T-helper 2 cell treated with Interferon-gamma antibody and Interleukin-4, amounts not matched to agents 5 μg/mL and 100 μg/mL, for 36 hours (primary cell): ENCODE results near the gene SLC22A15.
"Not testable (repeated sequence)": the region's sequence is repeated elsewhere in the genome, so short reads cannot be mapped to it uniquely, and the experiment has no call there.

Experiments used
- DNase-seq: peaks from one replicate; pipeline ENCODE4 v3.0.0; 2021; ENCODE audit warnings: low spot score
- H3K27ac Mint-ChIP-seq: one replicate; pipeline ENCODE4 v1.8.0; 2021; ENCODE audit warnings: mild to moderate bottlenecking, mixed read lengths
- H3K27me3 Mint-ChIP-seq: one replicate; pipeline ENCODE4 v1.8.0; 2021; ENCODE audit warnings: low read depth, mixed read lengths
- H3K36me3 Mint-ChIP-seq: one replicate; pipeline ENCODE4 v1.8.0; 2021; ENCODE audit warnings: low read depth, mixed read lengths
- H3K4me1 Mint-ChIP-seq: one replicate; pipeline ENCODE4 v1.8.0; 2021; ENCODE audit warnings: low read depth, mixed read lengths
- H3K4me3 Mint-ChIP-seq: one replicate; pipeline ENCODE4 v1.8.0; 2022; ENCODE audit warnings: mild to moderate bottlenecking, moderate library complexity, mixed read lengths
- H3K9me3 Mint-ChIP-seq: one replicate; pipeline ENCODE4 v1.8.0; 2021; ENCODE audit warnings: mixed read lengths

Gene SLC22A15

GRCh38 chr1:116031302-116031835 lies 55.1 kb downstream of the SLC22A15 start:
- H3K36me3 Mint-ChIP-seq, result no peaks in the 10 kb centered on the region
- no peak overlapping the region for H3K4me3 Mint-ChIP-seq
- H3K9me3 Mint-ChIP-seq, result no peaks in the 10 kb centered on the region
- no peak overlapping the region for H3K27ac Mint-ChIP-seq
- H3K27me3 Mint-ChIP-seq, result peaks cover 2% of the 10 kb centered on the region
- no peak for DNase-seq
- H3K4me1 Mint-ChIP-seq, result no peaks in the 10 kb centered on the region

- Mint-ChIP-seq H3K36me3 (no peaks in the 10 kb centered on the region), H3K27ac (no peak overlapping the region), H3K9me3 (no peaks in the 10 kb centered on the region), H3K4me3 (no peak overlapping the region), H3K27me3 (peaks cover 2% of the 10 kb centered on the region), H3K4me1 (no peaks in the 10 kb centered on the region)
- no peak for DNase-seq
Measured at GRCh38 chr1:116033322-116033721, 57.0 kb downstream of the SLC22A15 start.

- H3K4me3 Mint-ChIP-seq, result no peak overlapping the region
- no peaks in the 10 kb centered on the region for H3K36me3 Mint-ChIP-seq
Measured at GRCh38 chr1:116036255-116036654, 59.9 kb downstream of the SLC22A15 start.

GRCh38 chr1:116038679-116039078 lies 62.4 kb downstream of the SLC22A15 start:
- DNase-seq, result no peak
- H3K36me3 Mint-ChIP-seq, result no peaks in the 10 kb centered on the region
- peaks cover 2% of the 10 kb centered on the region for H3K27me3 Mint-ChIP-seq
- no peaks in the 10 kb centered on the region for H3K9me3 Mint-ChIP-seq
- no peaks in the 10 kb centered on the region for H3K4me1 Mint-ChIP-seq
- H3K27ac Mint-ChIP-seq, result no peak overlapping the region
- H3K4me3 Mint-ChIP-seq, result no peak overlapping the region

More at GRCh38 chr1:116036255-116036654, 59.9 kb downstream of the SLC22A15 start:
- H3K4me1 Mint-ChIP-seq, result no peaks in the 10 kb centered on the region
- H3K27ac Mint-ChIP-seq, result no peak overlapping the region
- DNase-seq, result no peak
- H3K27me3 Mint-ChIP-seq, result peaks cover 2% of the 10 kb centered on the region
- H3K9me3 Mint-ChIP-seq, result no peaks in the 10 kb centered on the region

GRCh38 chr1:116044071-116044470 lies 67.8 kb downstream of the SLC22A15 start:
- H3K27me3 Mint-ChIP-seq, result peaks cover 10% of the 10 kb centered on the region
- H3K4me1 Mint-ChIP-seq, result no peaks in the 10 kb centered on the region
- H3K9me3 Mint-ChIP-seq, result no peaks in the 10 kb centered on the region
- H3K27ac Mint-ChIP-seq, result no peak overlapping the region
- DNase-seq, result no peak
- no peak overlapping the region for H3K4me3 Mint-ChIP-seq
- no peaks in the 10 kb centered on the region for H3K36me3 Mint-ChIP-seq

GRCh38 chr1:116046933-116047332 lies 70.6 kb downstream of the SLC22A15 start:
- not testable (repeated sequence) for H3K27ac Mint-ChIP-seq, DNase-seq, H3K4me3 Mint-ChIP-seq, H3K36me3 Mint-ChIP-seq, H3K9me3 Mint-ChIP-seq, H3K27me3 Mint-ChIP-seq, H3K4me1 Mint-ChIP-seq

- not testable (repeated sequence) for H3K36me3 Mint-ChIP-seq, H3K9me3 Mint-ChIP-seq, DNase-seq, H3K27ac Mint-ChIP-seq, H3K4me1 Mint-ChIP-seq, H3K4me3 Mint-ChIP-seq, H3K27me3 Mint-ChIP-seq
Measured at GRCh38 chr1:116051896-116052295, 75.6 kb downstream of the SLC22A15 start.

- DNase-seq, result no peak
Measured at GRCh38 chr1:116062201-116062600, 85.9 kb downstream of the SLC22A15 start.

GRCh38 chr1:116064616-116065015 lies 88.3 kb downstream of the SLC22A15 start:
- Mint-ChIP-seq H3K4me3 (no peak overlapping the region), H3K27me3 (peaks cover 9% of the 10 kb centered on the region), H3K36me3 (no peaks in the 10 kb centered on the region), H3K9me3 (no peaks in the 10 kb centered on the region), H3K4me1 (no peaks in the 10 kb centered on the region), H3K27ac (no peak overlapping the region)
- DNase-seq, result no peak

More at GRCh38 chr1:116062201-116062600, 85.9 kb downstream of the SLC22A15 start:
- H3K27ac Mint-ChIP-seq, result no peak overlapping the region
- no peak overlapping the region for H3K4me3 Mint-ChIP-seq
- peaks cover 4% of the 10 kb centered on the region for H3K9me3 Mint-ChIP-seq
- H3K27me3 Mint-ChIP-seq, result peaks cover 6% of the 10 kb centered on the region
- no peaks in the 10 kb centered on the region for H3K36me3 Mint-ChIP-seq
- H3K4me1 Mint-ChIP-seq, result no peaks in the 10 kb centered on the region

GRCh38 chr1:116066868-116067565 lies 90.7 kb downstream of the SLC22A15 start:
- H3K4me1 Mint-ChIP-seq, result no peaks in the 10 kb centered on the region
- peaks cover 11% of the 10 kb centered on the region for H3K27me3 Mint-ChIP-seq
- H3K27ac Mint-ChIP-seq, result no peak overlapping the region
- no peak for DNase-seq
- H3K36me3 Mint-ChIP-seq, result no peaks in the 10 kb centered on the region
- H3K9me3 Mint-ChIP-seq, result no peaks in the 10 kb centered on the region
- H3K4me3 Mint-ChIP-seq, result no peak overlapping the region

- Mint-ChIP-seq H3K4me1 (no peaks in the 10 kb centered on the region), H3K4me3 (no peak overlapping the region), H3K36me3 (no peaks in the 10 kb centered on the region), H3K27me3 (peaks cover 11% of the 10 kb centered on the region), H3K27ac (no peak overlapping the region), H3K9me3 (no peaks in the 10 kb centered on the region)
- DNase-seq, result no peak
Measured at GRCh38 chr1:116067566-116067890, 91.2 kb downstream of the SLC22A15 start.

GRCh38 chr1:116075575-116075974 lies 99.3 kb downstream of the SLC22A15 start:
- no peak overlapping the region for H3K27ac Mint-ChIP-seq

GRCh38 chr1:116075990-116076389 lies 99.7 kb downstream of the SLC22A15 start:
- Mint-ChIP-seq H3K27ac (no peak overlapping the region), H3K4me1 (no peaks in the 10 kb centered on the region), H3K36me3 (no peaks in the 10 kb centered on the region), H3K27me3 (peaks cover 8% of the 10 kb centered on the region), H3K9me3 (no peaks in the 10 kb centered on the region), H3K4me3 (no peak overlapping the region)
- DNase-seq, result no peak

More at GRCh38 chr1:116075575-116075974, 99.3 kb downstream of the SLC22A15 start:
- Mint-ChIP-seq H3K4me1 (no peaks in the 10 kb centered on the region), H3K27me3 (peaks cover 5% of the 10 kb centered on the region), H3K36me3 (no peaks in the 10 kb centered on the region), H3K9me3 (no peaks in the 10 kb centered on the region), H3K4me3 (no peak overlapping the region)
- no peak for DNase-seq

- H3K4me3 Mint-ChIP-seq, result no peak overlapping the region
- no peak for DNase-seq
- H3K27me3 Mint-ChIP-seq, result peaks cover 8% of the 10 kb centered on the region
- H3K4me1 Mint-ChIP-seq, result no peaks in the 10 kb centered on the region
- no peak overlapping the region for H3K27ac Mint-ChIP-seq
- no peaks in the 10 kb centered on the region for H3K9me3 Mint-ChIP-seq
- H3K36me3 Mint-ChIP-seq, result no peaks in the 10 kb centered on the region
Measured at GRCh38 chr1:116076831-116077230, 100.5 kb downstream of the SLC22A15 start.

GRCh38 chr1:116078699-116079223 lies 102.4 kb downstream of the SLC22A15 start:
- H3K36me3 Mint-ChIP-seq, result no peaks in the 10 kb centered on the region
- no peak overlapping the region for H3K27ac Mint-ChIP-seq
- no peak overlapping the region for H3K4me3 Mint-ChIP-seq
- no peaks in the 10 kb centered on the region for H3K4me1 Mint-ChIP-seq
- H3K27me3 Mint-ChIP-seq, result peaks cover 11% of the 10 kb centered on the region
- no peaks in the 10 kb centered on the region for H3K9me3 Mint-ChIP-seq
- DNase-seq, result no peak
